Measurements from ENCODE around the gene ERC2.

- TF ChIP-seq CTCF (conservative IDR thresholded peaks at IDR 0.05 in 1 of 2, IDR thresholded peaks at IDR 0.05 in 1 of 2; ENCODE audit: low read depth in 1 of 2, low read length in 2 of 2) (no peak), EZH2 (IDR thresholded peaks at IDR 0.05; ENCODE audit: low read length, missing control alignments) (no peak)
These were observed 778.1 kb downstream of the ERC2 start for GRCh38 chr3:55690177-55690576.

Measured in fibroblast of lung (primary cell).